ENCODE data around the gene SIRPA.
A peak's percentile ranks its signal among the peaks of the same experiment; 100 is the strongest.
"Not testable (repeated sequence)": the region's sequence is repeated elsewhere in the genome, so short reads cannot be mapped to it uniquely, and the experiment has no call there.

Gene SIRPA

DNA sequence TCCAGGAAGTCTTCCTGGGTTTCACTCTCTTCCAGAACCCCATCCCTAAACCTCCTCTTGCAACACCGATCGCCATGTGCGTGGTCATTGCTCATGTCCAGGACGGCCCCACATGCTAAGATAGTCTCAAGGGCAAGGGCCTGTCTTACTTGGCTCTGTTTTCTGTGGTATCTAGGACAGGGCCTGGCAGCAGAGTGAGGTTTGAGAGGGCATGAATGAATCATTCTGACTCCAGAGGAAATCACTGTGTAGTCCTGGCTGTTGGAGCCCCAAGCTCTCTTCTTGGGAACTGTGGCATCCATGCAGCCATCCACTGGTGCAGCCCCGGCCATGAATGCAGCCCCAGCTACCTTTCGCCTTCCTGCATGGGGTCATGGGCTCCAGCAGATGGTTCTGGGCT is 12.4 kb downstream of the SIRPA start:
- peak in 2 of 14 donors; percentile 14 to 62 for DNase-seq

GRCh38 chr20:1908191-1908590 is 13.0 kb downstream of the SIRPA start:
- DNase-seq, result peak in 1 of 14 donors; percentile 24

GRCh38 chr20:1909097-1909496 is 13.9 kb downstream of the SIRPA start:
- DNase-seq, result peak in 4 of 14 donors; percentile 25 to 43 (median 28)

- DNase-seq, result peak in 1 of 14 donors; percentile 52
Measured at GRCh38 chr20:1911536-1911935, 16.3 kb downstream of the SIRPA start.

- peak in 1 of 14 donors; percentile 43 for DNase-seq
Measured at GRCh38 chr20:1912053-1912452, 16.8 kb downstream of the SIRPA start.

- DNase-seq, result no peak
Measured at GRCh38 chr20:1912646-1913045, 17.4 kb downstream of the SIRPA start.

DNA sequence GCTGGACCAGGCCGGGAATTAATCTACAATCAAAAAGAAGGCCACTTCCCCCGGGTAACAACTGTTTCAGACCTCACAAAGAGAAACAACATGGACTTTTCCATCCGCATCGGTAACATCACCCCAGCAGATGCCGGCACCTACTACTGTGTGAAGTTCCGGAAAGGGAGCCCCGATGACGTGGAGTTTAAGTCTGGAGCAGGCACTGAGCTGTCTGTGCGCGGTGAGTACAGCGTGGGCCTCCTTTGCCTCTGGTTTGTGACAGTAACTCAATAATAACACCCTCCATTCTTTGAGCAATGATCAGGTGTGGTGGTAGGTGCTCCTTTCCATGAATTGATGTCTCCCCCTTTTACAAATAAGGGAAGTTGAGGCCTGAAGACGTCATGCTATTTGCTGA is 20.0 kb downstream of the SIRPA start:
- DNase-seq, result not testable (repeated sequence)

GRCh38 chr20:1915725-1916124 is 20.5 kb downstream of the SIRPA start:
- no peak for DNase-seq

DNA sequence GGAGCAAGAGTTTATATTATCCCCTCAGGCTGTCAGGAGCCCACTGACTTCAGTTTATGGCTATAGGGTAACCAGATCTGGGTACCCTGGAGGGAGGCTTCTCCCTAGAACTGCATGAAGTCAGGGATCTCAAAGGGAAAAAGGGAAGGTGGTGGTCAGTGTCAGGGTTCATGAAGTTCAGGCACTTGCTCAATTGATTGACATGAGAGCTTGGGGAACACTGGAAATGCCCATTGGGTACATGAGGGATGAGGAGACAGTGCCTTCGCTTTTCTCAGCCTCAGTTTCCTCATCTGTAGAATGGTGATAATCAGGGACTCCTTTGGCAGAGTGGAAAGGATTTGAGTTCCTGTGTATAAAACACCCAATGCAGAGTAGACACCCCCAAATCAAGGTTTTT is 22.6 kb downstream of the SIRPA start:
- no peak for DNase-seq

DNA sequence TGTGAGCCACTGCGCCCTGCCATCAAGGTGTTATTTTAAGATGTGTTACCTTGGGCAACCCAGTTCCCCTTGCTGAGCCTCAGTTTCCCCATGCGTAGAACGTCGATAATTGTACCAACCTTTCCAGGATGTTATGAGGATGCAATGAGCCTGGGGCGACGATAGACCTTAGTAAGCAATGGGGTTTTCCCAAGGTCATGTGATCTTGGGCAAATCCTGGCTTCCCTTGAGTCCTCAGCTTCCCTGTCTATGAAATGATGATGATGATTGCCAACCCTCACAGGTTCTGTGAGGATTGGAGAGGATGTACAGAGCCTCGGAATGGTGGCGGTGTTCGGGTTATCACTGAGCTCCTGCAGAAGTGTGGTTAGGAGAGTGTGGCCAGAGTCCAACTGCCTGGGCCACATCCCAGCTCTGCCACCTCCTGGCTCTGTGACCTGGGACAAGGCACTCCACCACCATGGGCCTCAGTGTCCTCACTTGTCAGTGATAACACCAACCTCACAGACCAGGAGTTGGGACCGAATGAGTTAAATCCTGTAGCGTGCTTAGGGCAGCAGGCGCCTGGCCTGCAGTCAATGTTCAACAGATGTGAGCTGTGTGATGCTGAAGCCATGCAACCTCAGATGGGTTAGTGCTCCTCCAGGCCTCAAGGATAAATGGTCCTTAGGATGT is 23.4 kb downstream of the SIRPA start:
- DNase-seq, result peak in 1 of 14 donors; percentile 32

DNA sequence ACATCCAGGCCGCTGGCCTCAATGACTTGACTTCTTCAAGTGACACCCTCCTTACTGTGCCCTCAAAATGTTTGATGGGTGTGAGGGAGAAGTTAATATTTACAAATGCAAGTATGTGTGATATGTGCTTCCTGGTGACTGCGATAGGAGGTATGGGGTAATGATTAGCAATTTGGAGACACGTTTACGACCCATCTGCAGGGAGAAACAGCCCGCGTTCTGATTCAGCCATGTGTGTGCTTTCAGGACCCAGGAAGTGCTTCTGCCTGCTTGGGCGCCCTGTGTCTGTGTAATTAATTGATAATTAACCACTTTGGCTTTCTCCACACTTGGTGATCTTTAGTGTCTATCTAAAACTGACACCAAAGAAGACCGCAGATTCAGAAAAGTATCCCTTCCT is 25.0 kb downstream of the SIRPA start:
- DNase-seq, result no peak

DNA sequence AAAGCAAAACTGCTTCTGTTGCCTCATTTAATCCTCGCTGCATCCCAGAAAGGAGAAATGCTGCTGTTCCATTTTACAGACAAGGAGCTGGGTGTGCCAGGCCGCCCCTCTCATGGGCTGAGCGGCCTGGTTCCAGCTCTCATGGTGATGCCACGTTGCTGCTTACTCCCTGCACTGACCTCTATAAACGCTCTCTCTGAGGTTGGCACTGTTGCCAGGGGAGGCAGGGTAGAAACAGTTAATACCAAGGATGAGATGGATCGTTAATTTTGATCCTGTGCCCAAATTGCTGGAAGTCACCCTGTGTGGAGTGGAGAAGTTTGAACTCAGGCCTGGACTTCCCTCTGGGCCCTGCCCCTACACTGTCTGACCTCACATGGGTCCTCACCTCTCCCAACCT is 25.6 kb downstream of the SIRPA start:
- no peak for DNase-seq

GRCh38 chr20:1921985-1922384 is 26.8 kb downstream of the SIRPA start:
- DNase-seq, result not testable (repeated sequence)

GRCh38 chr20:1922786-1923185 is 27.6 kb downstream of the SIRPA start:
- DNase-seq, result no peak

GRCh38 chr20:1924910-1925861 is 30.0 kb downstream of the SIRPA start:
- DNase-seq, result no peak

DNA sequence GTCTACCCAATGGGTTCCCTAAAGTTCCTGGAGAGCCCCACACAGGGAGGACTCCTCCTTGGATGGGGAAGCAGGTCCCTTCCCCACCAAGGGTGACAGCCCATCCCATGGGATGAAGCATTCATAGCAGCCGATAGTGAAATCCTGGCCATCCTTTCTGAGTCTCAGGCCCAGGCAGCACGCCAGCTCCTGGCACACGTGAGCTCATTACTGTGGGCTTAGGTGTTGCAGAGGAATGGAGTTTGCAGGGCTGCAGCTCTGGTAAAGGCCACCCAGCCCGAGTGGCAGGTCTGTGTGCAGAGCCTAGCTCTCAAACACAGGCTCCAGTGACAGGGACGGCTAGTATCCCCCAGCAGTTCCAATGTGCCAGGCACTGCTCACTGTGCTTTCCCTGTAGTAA is 31.0 kb downstream of the SIRPA start:
- peak in 1 of 14 donors; percentile 30 for DNase-seq

- DNase-seq, result no peak
Measured at GRCh38 chr20:1927217-1927616, 32.0 kb downstream of the SIRPA start.

DNA sequence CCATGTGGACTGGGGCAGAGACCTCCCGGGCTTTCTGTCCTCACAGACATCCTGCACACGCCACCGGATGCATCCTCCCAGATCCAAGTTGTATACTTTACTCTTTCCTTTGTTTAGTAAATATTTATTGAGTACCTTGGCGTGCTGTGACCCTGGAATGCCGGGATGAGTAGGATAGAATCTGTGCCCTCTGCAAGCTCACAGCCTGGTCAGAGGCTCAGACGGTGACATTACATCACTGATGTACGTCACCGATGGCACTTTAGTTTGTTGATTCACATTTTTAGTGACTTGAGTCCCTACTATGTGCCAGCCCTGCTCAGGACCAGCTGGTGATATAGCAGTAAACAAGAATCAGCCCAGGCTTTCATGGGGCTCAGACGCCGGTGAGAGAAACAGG is 32.9 kb downstream of the SIRPA start:
- DNase-seq, result no peak

- DNase-seq, result no peak
Measured at GRCh38 chr20:1928782-1929181, 33.6 kb downstream of the SIRPA start.

- DNase-seq, result peak in 1 of 14 donors; percentile 30
Measured at GRCh38 chr20:1929460-1929859, 34.3 kb downstream of the SIRPA start.

DNA sequence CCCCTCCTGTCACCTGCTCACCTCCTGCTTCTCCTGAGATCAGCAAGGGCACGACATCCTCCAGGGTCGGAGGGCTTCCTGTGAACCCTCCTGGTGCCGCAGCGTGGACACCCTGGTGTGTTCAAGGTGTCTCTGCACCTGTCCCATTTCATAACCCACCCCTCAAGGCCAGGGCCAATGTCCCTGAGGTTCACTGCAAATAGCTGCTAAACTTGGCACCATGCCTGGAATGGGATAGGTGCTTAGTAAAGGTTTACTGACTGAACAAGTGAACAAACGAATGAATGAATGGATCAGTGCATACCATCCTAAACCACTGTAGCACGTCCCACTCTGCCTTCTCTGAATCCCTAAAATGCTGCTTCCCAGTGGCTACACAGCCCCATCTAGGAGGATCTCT is 35.0 kb downstream of the SIRPA start:
- no peak for DNase-seq

- no peak for DNase-seq
Measured at GRCh38 chr20:1931830-1932229, 36.6 kb downstream of the SIRPA start.

DNA sequence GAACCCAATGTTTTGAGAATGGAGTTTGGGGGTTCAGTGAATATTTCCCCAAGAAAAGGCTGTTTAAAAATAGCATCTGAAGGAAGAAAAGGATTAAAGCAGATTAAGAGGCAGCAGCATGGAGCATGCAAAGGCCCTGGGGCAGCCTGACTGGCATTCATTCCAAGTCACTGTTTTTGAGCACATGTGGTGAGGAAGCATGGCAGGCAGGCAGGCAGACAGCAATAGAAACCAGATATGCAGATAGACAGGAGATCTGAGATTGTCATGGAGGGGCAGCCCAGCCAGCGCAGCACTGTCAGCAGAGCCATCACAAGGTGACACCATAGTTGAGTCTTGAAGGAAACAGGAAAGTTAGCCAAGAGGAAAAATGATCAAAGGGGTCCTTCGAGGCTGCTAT is 37.8 kb downstream of the SIRPA start:
- DNase-seq, result no peak

DNA sequence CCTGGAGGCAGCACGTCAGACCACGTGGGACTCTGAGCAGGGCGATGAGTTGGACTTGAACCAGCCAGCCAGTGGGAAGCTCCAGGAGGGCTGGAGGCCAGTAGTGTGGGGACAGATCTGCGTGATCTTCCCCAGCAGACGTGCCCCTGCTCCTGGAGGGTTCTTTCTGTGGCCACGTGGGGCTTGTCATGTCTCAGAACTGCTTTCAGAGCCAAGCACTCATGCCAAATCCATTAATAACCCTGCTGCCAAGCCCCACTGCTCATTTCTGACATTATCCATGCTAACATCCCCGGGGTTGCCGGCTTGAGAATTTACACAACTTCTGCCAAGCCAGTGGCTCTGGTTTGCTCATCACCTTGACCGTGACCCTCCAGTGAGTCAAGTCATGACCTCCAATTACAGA is 38.3 kb downstream of the SIRPA start:
- DNase-seq, result peak in 1 of 14 donors; percentile 60

Measured in C1 segment of cervical spinal cord (tissue), 14 donors.